H1 (cell line): Measurements from ENCODE around the gene WFDC5. TPM values are rescaled to one million over a fixed set of nuclear protein-coding genes. Genes with fewer than 3 reads are reported as not detected.

Experiments
- CTCF ChIA-PET: fragments of 300-600 bp; sonication (Branson Sonifier 250); formaldehyde crosslinking; loops from one replicate; lab custom pipeline; 2021; ENCODE audit not compliant: partially characterized antibody; lab: Charles Lee
- POLR2A ChIA-PET: fragments of 300-600 bp; sonication (Branson Sonifier 250); formaldehyde crosslinking; loops from one replicate; lab custom pipeline; 2021; ENCODE audit warnings: inconsistent platforms; ENCODE audit not compliant: partially characterized antibody; lab: Charles Lee
- DNase-seq, 2 experiments: peaks; one replicate each; pipeline versions ENCODE4 v3.0.0 to v3.0.0-alpha.2; 2010 to 2022; ENCODE audit warnings: low spot score in 2 of 2, low read depth in 1 of 2, mixed read lengths in 1 of 2
- FAIRE-seq: peaks from 2 replicates; lab custom pipeline; 2011; peaks lifted over from hg19 to GRCh38; lab: Jason Lieb, UNC
- H2AFZ ChIP-seq: 2 replicates; pipeline ENCODE4 v1.8.1; 2012; ENCODE audit warnings: low read length, inconsistent platforms
- H2AK5ac ChIP-seq: 2 replicates; pipeline ENCODE4 v1.6.1; 2013; ENCODE audit warnings: low read depth, low read length
- H2BK120ac ChIP-seq: replicated peaks from 2 replicates; pipeline ENCODE3; 2013; ENCODE audit warnings: low read depth, low read length, inconsistent platforms
- H2BK12ac ChIP-seq: 2 replicates; pipeline ENCODE4 v1.6.1; 2013; ENCODE audit warnings: low read depth, low read length
- H2BK15ac ChIP-seq: 2 replicates; pipeline ENCODE4 v1.6.1; 2013; ENCODE audit warnings: low read length
- H2BK20ac ChIP-seq: 2 replicates; pipeline ENCODE4 v1.6.1; 2013; ENCODE audit warnings: low read length
- H2BK5ac ChIP-seq: 2 replicates; pipeline ENCODE4 v1.6.1; 2013; ENCODE audit warnings: low read depth, low read length
- H3K14ac ChIP-seq: 2 replicates; pipeline ENCODE4 v1.6.1; 2013; ENCODE audit warnings: inconsistent platforms; ENCODE audit not compliant: insufficient read length
- H3K18ac ChIP-seq: 2 replicates; pipeline ENCODE4 v1.6.1; 2013; ENCODE audit warnings: low read length; ENCODE audit errors: extremely low read depth
- H3K23ac ChIP-seq: 2 replicates; pipeline ENCODE4 v1.6.1; 2013; ENCODE audit warnings: inconsistent platforms; ENCODE audit not compliant: insufficient read length
- H3K23me2 ChIP-seq: 2 replicates; pipeline ENCODE4 v1.6.1; 2013; ENCODE audit warnings: low read depth, low read length
- H3K27ac ChIP-seq: 2 replicates; pipeline ENCODE4 v1.6.1; 2011; ENCODE audit warnings: low read depth, low read length, inconsistent platforms
- H3K27me3 ChIP-seq, 4 experiments: replicated peaks in 1 of 4; 1 replicate in 1 of 4; 2 replicates in 3 of 4; pipeline versions ENCODE4 v1.6.1 to v1.8.1; 2011 to 2013; ENCODE audit warnings: low read length in 3 of 4, mild to moderate bottlenecking in 3 of 4, inconsistent platforms in 2 of 4, mixed read lengths in 2 of 4, moderate library complexity in 1 of 4; ENCODE audit not compliant: control insufficient read depth in 3 of 4, insufficient read depth in 3 of 4; ENCODE audit errors: extremely low read depth in 1 of 4
- H3K36me3 ChIP-seq, 4 experiments: 2 replicates each; pipeline versions ENCODE4 v1.6.1 to v1.8.1; 2011 to 2013; ENCODE audit warnings: mild to moderate bottlenecking in 4 of 4, low read length in 3 of 4, moderate library complexity in 2 of 4, control low read depth in 1 of 4, inconsistent platforms in 1 of 4; ENCODE audit not compliant: insufficient read depth in 4 of 4, control insufficient read depth in 2 of 4
- H3K4ac ChIP-seq: replicated peaks from 2 replicates; pipeline ENCODE3; 2013; ENCODE audit warnings: low read length, low read depth, mixed read lengths, inconsistent platforms; ENCODE audit not compliant: insufficient read length
- H3K4me1 ChIP-seq, 4 experiments: replicated peaks in 1 of 4; 1 replicate in 1 of 4; 2 replicates in 3 of 4; pipeline versions ENCODE4 v1.6.1 to v1.8.1; 2011 to 2013; ENCODE audit warnings: low read length in 3 of 4, inconsistent platforms in 2 of 4, mixed read lengths in 1 of 4; ENCODE audit not compliant: insufficient read depth in 4 of 4, control insufficient read depth in 3 of 4
- H3K4me2 ChIP-seq, 2 experiments: 2 replicates each; pipeline versions ENCODE4 v1.6.1 to v1.8.1; 2011 to 2013; ENCODE audit warnings: low read depth in 2 of 2, low read length in 2 of 2, control low read depth in 1 of 2, inconsistent platforms in 1 of 2, mild to moderate bottlenecking in 1 of 2; ENCODE audit not compliant: insufficient read depth in 1 of 2
- H3K4me3 ChIP-seq, 4 experiments: fragments of 200-600, 300-600 bp in 1 of 4; sonication (generic), shearing (Covaris generic), sonication (Bioruptor Twin) in 1 of 4; 2 replicates each; pipeline versions ENCODE4 v1.5.1 to v1.8.1; 2011 to 2016; ENCODE audit warnings: low read length in 4 of 4, low read depth in 3 of 4, control low read depth in 2 of 4, inconsistent platforms in 2 of 4, mild to moderate bottlenecking in 2 of 4, mixed read lengths in 1 of 4, moderate library complexity in 1 of 4; ENCODE audit not compliant: insufficient read depth in 2 of 4; ENCODE audit errors: extremely low read depth in 1 of 4
- H3K56ac ChIP-seq: replicated peaks from 2 replicates; pipeline ENCODE3; 2013; ENCODE audit warnings: low read depth, mild to moderate bottlenecking, mixed read lengths, low read length, inconsistent platforms; ENCODE audit not compliant: insufficient read length
- H3K79me1 ChIP-seq: 2 replicates; pipeline ENCODE4 v1.6.1; 2013; ENCODE audit warnings: low read depth, low read length, control low read depth
- H3K79me2 ChIP-seq, 2 experiments: 2 replicates each; pipeline versions ENCODE4 v1.6.1 to v1.8.1; 2012 to 2013; ENCODE audit warnings: low read length in 2 of 2, mild to moderate bottlenecking in 2 of 2, inconsistent platforms in 1 of 2; ENCODE audit not compliant: insufficient read depth in 2 of 2, control insufficient read depth in 1 of 2
- H3K9ac ChIP-seq, 4 experiments: replicated peaks in 1 of 4; 1 replicate in 1 of 4; 2 replicates in 3 of 4; pipeline versions ENCODE4 v1.6.1 to v1.8.1; 2011 to 2013; ENCODE audit warnings: low read depth in 3 of 4, low read length in 3 of 4, control low read depth in 2 of 4, mild to moderate bottlenecking in 2 of 4, moderate library complexity in 2 of 4, inconsistent platforms in 1 of 4; ENCODE audit errors: extremely low read depth in 1 of 4
- H3K9me3 ChIP-seq, 2 experiments: 2 replicates each; pipeline versions ENCODE4 v1.6.1 to v1.8.1; 2012 to 2013; ENCODE audit warnings: mild to moderate bottlenecking in 2 of 2, moderate library complexity in 2 of 2, control low read depth in 1 of 2, inconsistent platforms in 1 of 2, low read depth in 1 of 2, low read length in 1 of 2, mixed read lengths in 1 of 2; ENCODE audit not compliant: insufficient read depth in 2 of 2
- H4K20me1 ChIP-seq, 2 experiments: replicated peaks in 1 of 2; 2 replicates each; pipeline versions ENCODE3 to v1.8.1; 2011 to 2013; ENCODE audit warnings: inconsistent platforms in 2 of 2, low read length in 2 of 2, mild to moderate bottlenecking in 1 of 2; ENCODE audit not compliant: insufficient read depth in 2 of 2, control insufficient read depth in 1 of 2
- H4K5ac ChIP-seq: 2 replicates; pipeline ENCODE4 v1.6.1; 2013; ENCODE audit warnings: low read length, low read depth, mixed read lengths, inconsistent platforms; ENCODE audit not compliant: insufficient read length
- H4K8ac ChIP-seq: 2 replicates; pipeline ENCODE4 v1.8.0; 2013; ENCODE audit warnings: mild to moderate bottlenecking, moderate library complexity, low read length, inconsistent platforms; ENCODE audit not compliant: insufficient read depth; ENCODE audit errors: extremely low read depth
- H4K91ac ChIP-seq: replicated peaks from 2 replicates; pipeline ENCODE3; 2013; ENCODE audit warnings: low read length, mixed read lengths, inconsistent platforms; ENCODE audit not compliant: insufficient read length
- POLR2AphosphoS5 ChIP-seq: IDR thresholded peaks from 2 replicates; pipeline ENCODE4 v1.6.1; 2011; ENCODE audit warnings: low read depth, low read length
- POU5F1 ChIP-seq: IDR thresholded peaks from 2 replicates; pipeline ENCODE4 v1.6.1; 2011; ENCODE audit warnings: low read depth, mild to moderate bottlenecking, low read length, moderate library complexity
- SP1 ChIP-seq: IDR thresholded peaks from 2 replicates; pipeline ENCODE4 v1.6.1; 2011; ENCODE audit warnings: low read depth, low read length
- SUZ12 ChIP-seq: fragments of 200-600 bp; sonication (generic); IDR thresholded peaks from 2 replicates; pipeline ENCODE4 v1.6.1; 2012; ENCODE audit warnings: mild to moderate bottlenecking, inconsistent platforms, low read length, moderate library complexity, mixed read lengths
- ZNF274 ChIP-seq: IDR thresholded peaks from 2 replicates; pipeline ENCODE4 v1.7.0; 2012; ENCODE audit warnings: low read length, borderline replicate concordance; ENCODE audit errors: extremely low read depth
- WGBS, 2 experiments: shearing (Covaris generic) in 1 of 2; methylation state at CpG; one replicate each; pipeline versions ENCODE4 v1.1.6 to v1.1.7; 2013 to 2015; ENCODE audit warnings: low lambda C conversion rate in 2 of 2, mixed read lengths in 2 of 2, inconsistent platforms in 1 of 2, low coverage in 1 of 2, missing lambda C conversion rate in 1 of 2; ENCODE audit not compliant: insufficient replicate concordance in 2 of 2, insufficient coverage in 1 of 2, insufficient read length in 1 of 2; ENCODE audit errors: extremely low coverage in 1 of 2, missing lambda C conversion rate in 1 of 2; 5-methylcytosine and 5-hydroxymethylcytosine counted together
- polyA plus RNA-seq, 7 experiments: library from polyadenylated mRNA; depleted of rRNA in 3 of 7; stranded (reverse) in 5 of 7; unstranded in 2 of 7; fragments of >200 nt in 5 of 7; fragments of 200-250 nt in 2 of 7; gene quantifications; 1 replicate in 5 of 7; 2 replicates in 1 of 7; 4 replicates in 1 of 7; pipeline versions ENCODE4 v1.2.1 to v1.2.3, GENCODE V29; 2011 to 2013; ENCODE audit warnings: missing spikeins in 2 of 7, mixed read lengths in 2 of 7
- total RNA-seq: library from RNA; stranded (reverse); fragmentation: NEBNext Ultra II Directional; extraction: Animal tissue kit (Norgen Biotek cat#: 25700); gene quantifications from 2 replicates; pipeline ENCODE4 v1.2.1, GENCODE V29; 2021

Gene WFDC5
- total and polyA plus RNA-seq, 2 of the 8 experiments (the other 6 are each of a cell fraction or from before 2014, with no cell fraction given): not detected

GRCh38 chr20:45077559-45077958 is 37.4 kb downstream of the WFDC5 start:
- Histone ChIP-seq H2BK15ac (no peak overlapping the region), H3K27ac (no peak overlapping the region), H3K56ac (no peak overlapping the region), H3K27me3 (no peaks in the 10 kb centered on the region), H2BK5ac (no peak overlapping the region), H4K5ac (no peak overlapping the region), H3K9me3 (peaks cover 3 to 4% of the 10 kb centered on the region in 2 experiments; a peak in 3 of 4 replicates), H4K91ac (no peak overlapping the region), H2AK5ac (no peak overlapping the region), H3K4me3 (no peak overlapping the region), H3K36me3 (peaks cover 0 to 33% (median 7%) of the 10 kb centered on the region in 4 experiments; a peak in 4 of 8 replicates), H3K23ac (no peak overlapping the region), H3K4ac (no peak overlapping the region), H3K79me1 (no peaks in the 10 kb centered on the region), H4K20me1 (no peaks in the 10 kb centered on the region), H3K14ac (no peak overlapping the region), H2AFZ (no peak overlapping the region), H3K4me1 (peaks cover 0 to 8% (median 2%) of the 10 kb centered on the region in 4 experiments; a peak in 1 of 7 replicates), H2BK20ac (no peak overlapping the region), H3K9ac (no peak overlapping the region), H3K23me2 (no peaks in the 10 kb centered on the region), H3K18ac (no peak overlapping the region), H3K79me2 (no peaks in the 10 kb centered on the region), H3K4me2 (no peak overlapping the region), H2BK12ac (no peak overlapping the region), H4K8ac (no peak overlapping the region), H2BK120ac (no peak overlapping the region)
- POLR2A ChIA-PET: no interaction called here
- FAIRE-seq (no peak), DNase-seq (no peak)
- 84% methylated on average over 3 of the region's 3 CpGs; no CpG with 5 or more reads in 1 of the 2 experiments for WGBS, 2 experiments
- CTCF ChIA-PET: interaction anchor here (1.1 to 4.2 kb wide), 3 partner anchors 18 to 34 kb away, joined by 3 to 32 read pairs (median 10); no protein-coding TSS in a partner anchor
- TF ChIP-seq ZNF274 (no peak), SP1 (no peak), POLR2AphosphoS5 (no peak), POU5F1 (no peak), SUZ12 (no peak)
